Panc1 (cell line): ENCODE measurements around the gene DNM1.

Experiments
- POLR2AphosphoS5 ChIP-seq: IDR thresholded peaks from 2 replicates; pipeline ENCODE4 v1.6.1; 2012; ENCODE audit warnings: mild to moderate bottlenecking, low read depth, low read length, moderate library complexity
- TF ChIP-seq, protein P1 (sequence below): fragments of 450-650 bp; IDR thresholded peaks from 2 replicates; pipeline ENCODE4 v1.5.1; 2017; ENCODE audit warnings: mild to moderate bottlenecking
- TF ChIP-seq, protein P2 (sequence below), 2 experiments: IDR thresholded peaks; 2 replicates each; pipeline ENCODE4 v1.6.1; 2011 to 2012; ENCODE audit warnings: low read depth in 2 of 2, control low read depth in 1 of 2, low read length in 1 of 2, mild to moderate bottlenecking in 1 of 2, moderate library complexity in 1 of 2; ENCODE audit not compliant: insufficient read depth in 1 of 2

DNA sequence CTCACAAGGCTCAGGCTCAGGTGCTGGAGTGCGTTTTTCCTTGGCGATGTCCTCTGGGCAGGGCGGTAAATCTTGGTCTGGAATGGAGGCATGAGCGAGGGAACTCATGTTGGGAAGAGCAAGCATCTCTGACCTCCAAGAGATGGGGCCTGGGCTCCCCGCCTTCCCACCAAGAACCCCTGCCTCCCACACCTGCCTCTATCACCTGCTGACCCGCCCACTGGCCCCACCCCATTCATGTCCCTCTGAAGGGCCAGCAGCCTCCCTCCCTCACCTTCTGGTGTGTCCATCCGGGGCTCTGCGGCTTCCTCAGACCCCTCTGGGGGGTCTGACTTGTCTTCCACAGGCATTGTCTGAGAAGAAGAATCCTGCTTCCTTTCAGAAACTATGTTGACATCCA, 22.7 kb upstream of the DNM1 start:
- TF ChIP-seq, protein P1, sequence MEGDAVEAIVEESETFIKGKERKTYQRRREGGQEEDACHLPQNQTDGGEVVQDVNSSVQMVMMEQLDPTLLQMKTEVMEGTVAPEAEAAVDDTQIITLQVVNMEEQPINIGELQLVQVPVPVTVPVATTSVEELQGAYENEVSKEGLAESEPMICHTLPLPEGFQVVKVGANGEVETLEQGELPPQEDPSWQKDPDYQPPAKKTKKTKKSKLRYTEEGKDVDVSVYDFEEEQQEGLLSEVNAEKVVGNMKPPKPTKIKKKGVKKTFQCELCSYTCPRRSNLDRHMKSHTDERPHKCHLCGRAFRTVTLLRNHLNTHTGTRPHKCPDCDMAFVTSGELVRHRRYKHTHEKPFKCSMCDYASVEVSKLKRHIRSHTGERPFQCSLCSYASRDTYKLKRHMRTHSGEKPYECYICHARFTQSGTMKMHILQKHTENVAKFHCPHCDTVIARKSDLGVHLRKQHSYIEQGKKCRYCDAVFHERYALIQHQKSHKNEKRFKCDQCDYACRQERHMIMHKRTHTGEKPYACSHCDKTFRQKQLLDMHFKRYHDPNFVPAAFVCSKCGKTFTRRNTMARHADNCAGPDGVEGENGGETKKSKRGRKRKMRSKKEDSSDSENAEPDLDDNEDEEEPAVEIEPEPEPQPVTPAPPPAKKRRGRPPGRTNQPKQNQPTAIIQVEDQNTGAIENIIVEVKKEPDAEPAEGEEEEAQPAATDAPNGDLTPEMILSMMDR = no peak
- no peak for TF ChIP-seq POLR2AphosphoS5
- TF ChIP-seq, protein P2, sequence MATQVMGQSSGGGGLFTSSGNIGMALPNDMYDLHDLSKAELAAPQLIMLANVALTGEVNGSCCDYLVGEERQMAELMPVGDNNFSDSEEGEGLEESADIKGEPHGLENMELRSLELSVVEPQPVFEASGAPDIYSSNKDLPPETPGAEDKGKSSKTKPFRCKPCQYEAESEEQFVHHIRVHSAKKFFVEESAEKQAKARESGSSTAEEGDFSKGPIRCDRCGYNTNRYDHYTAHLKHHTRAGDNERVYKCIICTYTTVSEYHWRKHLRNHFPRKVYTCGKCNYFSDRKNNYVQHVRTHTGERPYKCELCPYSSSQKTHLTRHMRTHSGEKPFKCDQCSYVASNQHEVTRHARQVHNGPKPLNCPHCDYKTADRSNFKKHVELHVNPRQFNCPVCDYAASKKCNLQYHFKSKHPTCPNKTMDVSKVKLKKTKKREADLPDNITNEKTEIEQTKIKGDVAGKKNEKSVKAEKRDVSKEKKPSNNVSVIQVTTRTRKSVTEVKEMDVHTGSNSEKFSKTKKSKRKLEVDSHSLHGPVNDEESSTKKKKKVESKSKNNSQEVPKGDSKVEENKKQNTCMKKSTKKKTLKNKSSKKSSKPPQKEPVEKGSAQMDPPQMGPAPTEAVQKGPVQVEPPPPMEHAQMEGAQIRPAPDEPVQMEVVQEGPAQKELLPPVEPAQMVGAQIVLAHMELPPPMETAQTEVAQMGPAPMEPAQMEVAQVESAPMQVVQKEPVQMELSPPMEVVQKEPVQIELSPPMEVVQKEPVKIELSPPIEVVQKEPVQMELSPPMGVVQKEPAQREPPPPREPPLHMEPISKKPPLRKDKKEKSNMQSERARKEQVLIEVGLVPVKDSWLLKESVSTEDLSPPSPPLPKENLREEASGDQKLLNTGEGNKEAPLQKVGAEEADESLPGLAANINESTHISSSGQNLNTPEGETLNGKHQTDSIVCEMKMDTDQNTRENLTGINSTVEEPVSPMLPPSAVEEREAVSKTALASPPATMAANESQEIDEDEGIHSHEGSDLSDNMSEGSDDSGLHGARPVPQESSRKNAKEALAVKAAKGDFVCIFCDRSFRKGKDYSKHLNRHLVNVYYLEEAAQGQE (IDR thresholded peaks at IDR 0.05; ENCODE audit: insufficient read depth in 1 of 2, low read depth in 2 of 2, low read length in 1 of 2) = no peak
